Osteocyte (in vitro differentiated cells): Measurements from ENCODE around the gene GRIA4. TPM values are rescaled to one million over a fixed set of nuclear protein-coding genes. Genes with fewer than 3 reads are reported as not detected.

Experiments
- DNase-seq: peaks from one replicate; pipeline ENCODE4 v3.0.0; 2021; ENCODE audit warnings: mixed read lengths; ENCODE audit not compliant: unreplicated experiment; ENCODE audit errors: extremely low spot score
- H3K27ac Mint-ChIP-seq: one replicate; pipeline ENCODE4 v1.8.0; 2021; ENCODE audit warnings: mild to moderate bottlenecking, mixed read lengths; ENCODE audit not compliant: unreplicated experiment
- H3K27me3 Mint-ChIP-seq: one replicate; pipeline ENCODE4 v1.8.0; 2021; ENCODE audit warnings: mixed read lengths; ENCODE audit not compliant: unreplicated experiment
- H3K36me3 Mint-ChIP-seq: one replicate; pipeline ENCODE4 v1.8.0; 2021; ENCODE audit warnings: mixed read lengths; ENCODE audit not compliant: unreplicated experiment
- H3K4me1 Mint-ChIP-seq: one replicate; pipeline ENCODE4 v1.8.0; 2021; ENCODE audit warnings: mixed read lengths; ENCODE audit not compliant: unreplicated experiment
- H3K4me3 Mint-ChIP-seq: one replicate; pipeline ENCODE4 v1.8.0; 2021; ENCODE audit warnings: mild to moderate bottlenecking, moderate library complexity, mixed read lengths; ENCODE audit not compliant: unreplicated experiment
- H3K9me3 Mint-ChIP-seq: one replicate; pipeline ENCODE4 v1.8.0; 2021; ENCODE audit warnings: mixed read lengths; ENCODE audit not compliant: unreplicated experiment
- CTCF ChIP-seq: fragments of 200-600 bp; sonication (generic); IDR thresholded peaks from 2 replicates; pipeline ENCODE4 v1.5.0; 2021; ENCODE audit warnings: antibody characterized with exemption, mild to moderate bottlenecking, moderate library complexity
- total RNA-seq: library from RNA; stranded (reverse); gene quantifications from 2 replicates; pipeline ENCODE4 v1.2.1, GENCODE V29; 2021

Gene GRIA4
- total RNA-seq, 1 donor from 2014 or later, result not detected

GRCh38 chr11:105900515-105901035 is 290.7 kb downstream of the GRIA4 start:
- no peak for DNase-seq
- Mint-ChIP-seq H3K4me1 (no peaks in the 10 kb centered on the region), H3K4me3 (no peak overlapping the region), H3K36me3 (no peaks in the 10 kb centered on the region), H3K27ac (no peak overlapping the region), H3K9me3 (peaks cover 8% of the 10 kb centered on the region), H3K27me3 (peaks cover 4% of the 10 kb centered on the region)
- no peak for TF ChIP-seq CTCF

DNA sequence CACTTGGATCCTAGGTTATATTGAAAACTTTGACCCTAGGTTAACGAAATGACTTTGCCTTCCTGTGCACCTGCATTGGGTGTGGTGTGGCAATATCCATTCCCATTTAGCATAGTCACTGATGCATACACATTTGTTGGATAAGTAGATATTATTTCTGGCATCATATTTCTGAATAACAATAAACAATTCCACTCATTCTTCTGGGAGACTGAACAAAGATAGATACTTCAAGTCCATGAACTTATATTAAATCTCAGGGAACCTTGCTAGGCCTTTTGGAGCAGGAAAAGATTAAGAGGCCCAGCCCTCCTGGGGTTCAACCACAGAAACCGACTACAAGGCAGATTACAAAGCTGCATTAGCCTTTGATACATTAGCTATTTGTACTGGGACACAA is 293.2 kb downstream of the GRIA4 start:
- no peak for DNase-seq

DNA sequence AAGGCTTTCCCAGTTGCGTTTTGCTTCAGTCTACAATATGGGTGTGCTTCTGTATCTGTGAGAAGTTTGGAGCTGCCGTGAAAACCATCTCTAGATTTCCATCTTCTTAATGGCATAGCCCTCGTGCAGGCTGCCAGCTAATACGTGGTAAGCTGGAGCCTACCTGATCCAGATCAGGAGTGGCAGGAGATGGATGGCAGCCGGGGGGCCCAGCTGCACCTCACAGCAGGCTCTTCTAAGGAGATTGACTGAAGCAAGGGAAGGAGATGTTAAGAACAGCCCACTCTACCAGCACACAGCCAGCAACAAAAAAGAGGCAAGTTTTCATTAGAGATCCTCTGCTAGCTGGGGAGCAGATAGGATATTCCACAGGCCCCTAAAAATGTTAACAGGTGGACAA is 296.6 kb downstream of the GRIA4 start:
- no peak overlapping the region for H3K27ac Mint-ChIP-seq
- H3K9me3 Mint-ChIP-seq, result no peaks in the 10 kb centered on the region
- DNase-seq, result no peak
- peaks cover 6% of the 10 kb centered on the region for H3K27me3 Mint-ChIP-seq
- no peaks in the 10 kb centered on the region for H3K4me1 Mint-ChIP-seq
- no peak overlapping the region for H3K4me3 Mint-ChIP-seq
- no peaks in the 10 kb centered on the region for H3K36me3 Mint-ChIP-seq
- TF ChIP-seq CTCF, result no peak

More for the DNA sequence above, 293.2 kb downstream of the GRIA4 start:
- no peak overlapping the region for H3K27ac Mint-ChIP-seq
- H3K9me3 Mint-ChIP-seq, result no peaks in the 10 kb centered on the region
- TF ChIP-seq CTCF, result no peak
- no peaks in the 10 kb centered on the region for H3K36me3 Mint-ChIP-seq
- H3K27me3 Mint-ChIP-seq, result peaks cover 6% of the 10 kb centered on the region
- H3K4me3 Mint-ChIP-seq, result no peak overlapping the region
- no peaks in the 10 kb centered on the region for H3K4me1 Mint-ChIP-seq

DNA sequence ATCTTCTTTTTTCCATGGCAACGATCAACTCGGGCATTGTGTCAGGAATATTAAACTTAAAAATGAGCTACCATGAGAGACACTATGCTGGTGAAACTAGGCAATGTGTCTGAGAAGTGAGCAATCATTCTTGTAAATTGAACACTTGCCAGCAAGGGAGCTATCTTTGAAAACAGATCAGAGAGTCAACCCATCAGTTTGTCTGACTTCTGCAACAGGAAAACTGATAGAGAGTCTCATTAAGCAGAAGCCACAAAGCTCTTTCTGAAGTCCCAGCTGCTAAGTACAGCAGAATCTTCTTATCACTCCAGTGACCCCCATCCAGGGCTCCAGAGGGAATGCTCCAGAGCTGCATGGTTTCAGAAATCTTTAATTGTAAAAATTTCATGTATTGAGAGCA is 297.4 kb downstream of the GRIA4 start:
- no peaks in the 10 kb centered on the region for H3K36me3 Mint-ChIP-seq

More for the DNA sequence above, 297.4 kb downstream of the GRIA4 start:
- Mint-ChIP-seq H3K27ac (no peak overlapping the region), H3K4me3 (no peak overlapping the region), H3K4me1 (no peaks in the 10 kb centered on the region), H3K27me3 (peaks cover 6% of the 10 kb centered on the region), H3K9me3 (no peaks in the 10 kb centered on the region)
- no peak for TF ChIP-seq CTCF
- no peak for DNase-seq
